HG03442 (cell line): Measurements from ENCODE around the gene PNPT1.
A peak's percentile ranks its signal among the peaks of the same experiment; 100 is the strongest.

Experiments used
- ATAC-seq: cut with Tn5 transposase; IDR thresholded peaks from one replicate; pipeline ENCODE4 v1.9.1; 2021; ENCODE audit warnings: mild to moderate bottlenecking, moderate library complexity; ENCODE audit not compliant: unreplicated experiment

Gene PNPT1

DNA sequence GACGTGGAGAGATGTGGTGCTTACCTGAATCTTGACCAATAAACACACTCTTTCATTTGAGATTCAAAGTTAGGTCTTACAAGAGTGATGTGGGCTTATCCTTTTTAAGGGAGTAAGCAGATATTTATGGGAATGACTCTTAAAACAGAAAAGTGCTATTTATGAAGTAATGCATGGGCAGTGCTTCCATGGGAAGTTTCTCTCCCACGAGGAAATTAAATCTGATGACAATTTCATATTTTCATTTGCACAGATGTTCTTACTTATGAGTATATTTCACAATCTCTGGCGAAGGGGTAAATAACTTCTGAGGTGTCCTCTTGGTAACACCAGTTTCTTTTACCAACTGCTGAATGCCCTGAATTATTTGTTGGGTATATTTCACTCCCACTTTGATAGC lies 21.0 kb downstream of the PNPT1 start:
- no peak for ATAC-seq

DNA sequence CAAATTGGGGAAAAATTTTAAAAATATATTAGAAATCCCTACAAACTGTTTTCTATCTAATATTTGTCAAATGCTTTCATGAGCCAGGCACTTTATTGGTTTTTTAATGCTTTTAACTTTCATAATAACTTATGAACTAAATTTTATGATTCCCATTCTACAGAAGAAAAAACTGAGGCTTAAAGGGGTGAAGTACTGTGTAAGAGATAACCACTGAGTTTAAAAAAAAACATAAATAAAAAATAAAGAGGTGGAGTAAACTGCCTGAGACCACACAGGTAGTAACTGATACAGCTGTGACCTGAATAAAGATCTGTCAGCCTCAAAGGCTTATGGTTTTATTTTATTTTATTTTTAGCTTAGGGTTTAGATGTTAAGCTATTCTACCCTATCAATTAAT lies 24.7 kb downstream of the PNPT1 start:
- ATAC-seq, result no peak

- ATAC-seq, result no peak
These were observed 40.4 kb downstream of the PNPT1 start for GRCh38 chr2:55653255-55653654.

- no peak for ATAC-seq
These were observed 44.4 kb downstream of the PNPT1 start for GRCh38 chr2:55649211-55649610.

DNA sequence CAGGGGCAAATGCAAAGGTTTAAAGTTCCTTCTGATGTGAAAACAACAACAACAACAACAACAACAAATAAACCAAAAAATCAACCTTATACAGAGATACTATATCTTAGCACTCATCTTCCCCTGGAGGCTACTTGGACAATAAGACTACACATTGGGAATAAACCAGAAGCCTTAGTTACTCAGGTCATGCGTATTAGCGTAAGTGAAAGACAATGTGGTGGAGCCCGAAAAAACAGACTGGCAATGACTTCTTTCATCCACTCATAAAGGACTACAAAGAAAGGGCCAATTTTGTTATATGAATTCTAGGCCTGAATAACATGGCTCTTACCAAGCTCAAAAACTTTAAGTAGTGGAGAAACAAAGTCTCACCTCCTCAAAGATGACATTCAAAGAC lies 56.8 kb downstream of the PNPT1 start:
- ATAC-seq, result no peak

DNA sequence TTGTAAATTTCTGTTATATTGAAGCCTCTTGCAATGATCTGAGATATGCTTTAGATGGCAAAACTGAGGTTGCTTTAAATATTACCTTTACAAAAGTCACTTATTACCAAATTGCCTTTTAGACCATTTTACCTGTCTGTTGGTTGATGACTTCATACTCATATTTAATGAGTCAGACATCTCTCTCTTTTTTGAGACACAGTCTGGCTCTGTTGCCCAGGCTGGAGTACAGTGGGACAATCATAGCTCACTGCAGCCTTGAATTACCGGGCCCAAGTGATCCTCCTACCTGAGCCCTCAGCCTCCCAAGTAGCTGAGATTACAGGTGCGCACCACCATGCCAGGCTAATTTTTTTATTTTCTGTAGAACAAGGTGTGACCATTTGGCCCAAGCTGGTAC lies 64.7 kb downstream of the PNPT1 start:
- ATAC-seq, result no peak

DNA sequence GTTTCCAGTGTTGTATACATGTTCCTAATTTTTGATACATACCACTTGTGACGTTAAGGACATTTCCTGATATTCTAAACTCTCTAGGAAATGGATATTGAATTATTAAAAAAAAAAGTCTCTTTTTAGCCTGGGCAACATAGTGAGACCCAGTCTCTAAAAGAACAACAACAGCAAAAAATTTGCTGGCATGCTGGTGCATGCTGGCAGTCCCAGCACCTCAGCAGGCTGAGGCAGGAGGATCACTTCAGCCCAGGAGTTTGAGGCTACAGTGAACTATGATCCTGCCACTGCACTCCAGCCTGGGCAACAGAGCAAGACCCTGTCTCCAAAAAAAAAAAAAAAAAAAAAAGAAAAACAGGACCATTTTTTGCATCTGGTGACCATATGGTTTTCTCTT lies 65.7 kb downstream of the PNPT1 start:
- ATAC-seq, result no peak

DNA sequence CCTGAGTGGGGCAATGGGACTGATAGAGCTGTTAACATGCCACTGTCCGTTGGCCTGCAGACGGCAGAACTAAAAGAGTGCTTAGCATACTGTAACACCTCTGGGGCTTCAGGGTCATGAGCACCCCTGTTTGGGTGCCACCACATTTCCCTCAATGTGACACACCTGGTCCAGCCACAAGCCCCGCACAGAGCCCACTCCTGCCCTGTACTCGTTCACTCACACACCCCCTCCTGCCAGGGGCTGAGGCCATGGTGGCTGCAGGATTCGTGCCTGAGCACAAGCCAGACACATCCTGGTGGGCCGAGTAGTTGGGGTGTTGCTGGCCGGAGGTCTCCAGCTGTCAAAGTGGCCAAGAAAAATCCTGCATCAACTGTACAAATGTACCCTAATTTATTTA lies 71.8 kb downstream of the PNPT1 start:
- no peak for ATAC-seq

DNA sequence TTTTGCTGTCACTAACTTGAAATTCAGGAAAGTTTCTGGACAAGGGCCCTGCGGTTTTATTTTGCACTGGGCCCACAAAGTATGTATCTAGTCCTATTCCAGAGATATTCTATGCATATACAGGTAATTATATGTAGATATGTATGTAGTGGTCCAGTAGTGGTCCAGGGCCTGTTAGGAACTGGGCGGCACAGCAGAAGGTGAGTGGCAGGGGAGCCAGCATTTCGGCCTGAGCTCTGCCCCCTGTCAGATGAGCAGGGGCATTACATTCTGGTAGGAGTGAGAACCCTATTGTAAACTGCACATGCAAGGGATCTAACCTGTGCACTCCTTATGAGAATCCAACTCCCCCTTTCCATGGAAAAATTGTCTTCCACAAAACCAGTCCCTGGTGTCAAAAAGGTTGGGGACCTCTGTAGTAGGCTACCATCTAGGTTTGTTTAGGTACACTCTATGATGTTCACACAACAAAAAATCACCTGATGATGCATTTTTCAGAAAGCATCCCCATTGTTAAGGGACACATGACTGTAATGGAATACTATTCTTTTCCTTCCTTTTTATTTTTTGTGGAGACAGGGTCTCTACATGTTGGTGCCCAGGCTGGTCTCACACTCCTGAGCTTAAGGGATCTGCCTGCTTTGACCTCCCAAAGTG lies 73.4 kb downstream of the PNPT1 start:
- no peak for ATAC-seq

DNA sequence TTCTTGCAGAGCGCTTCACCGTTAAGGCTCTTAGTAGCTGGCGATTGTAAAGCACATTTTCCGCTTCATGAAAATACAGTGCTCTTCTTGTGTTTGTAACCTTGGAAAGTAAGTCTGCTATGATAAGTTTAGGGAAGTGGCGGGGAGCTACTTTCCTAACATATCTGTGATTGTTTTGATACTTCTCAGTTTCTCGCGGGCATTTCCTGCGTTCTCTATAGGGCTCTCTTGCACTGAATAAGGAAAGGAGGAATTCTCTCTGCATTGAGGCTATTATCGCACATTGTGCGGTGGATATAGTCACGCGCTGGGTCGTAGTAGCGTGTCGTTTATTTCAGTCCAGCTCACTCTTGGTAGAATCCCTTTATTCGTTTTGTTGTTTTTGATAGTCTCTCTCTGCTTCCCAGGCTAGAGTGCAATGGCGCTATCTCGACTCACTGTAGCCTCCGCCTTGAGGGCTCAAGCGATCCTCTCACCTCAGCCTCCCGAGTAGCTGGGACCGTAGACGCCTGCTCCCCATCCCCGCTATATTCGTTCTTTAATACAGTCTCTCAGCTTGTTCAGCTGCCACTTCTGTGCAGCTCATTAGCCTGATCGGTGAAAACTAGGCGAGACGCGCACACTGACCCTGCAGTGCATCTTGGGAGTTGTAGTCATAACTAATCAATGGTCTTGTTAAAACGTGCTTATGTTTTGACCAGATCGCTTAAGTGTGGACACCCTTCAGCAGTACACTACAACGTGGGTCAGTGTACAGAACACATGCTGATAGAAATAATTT lies 75.2 kb downstream of the PNPT1 start:
- peak; percentile 31 for ATAC-seq

DNA sequence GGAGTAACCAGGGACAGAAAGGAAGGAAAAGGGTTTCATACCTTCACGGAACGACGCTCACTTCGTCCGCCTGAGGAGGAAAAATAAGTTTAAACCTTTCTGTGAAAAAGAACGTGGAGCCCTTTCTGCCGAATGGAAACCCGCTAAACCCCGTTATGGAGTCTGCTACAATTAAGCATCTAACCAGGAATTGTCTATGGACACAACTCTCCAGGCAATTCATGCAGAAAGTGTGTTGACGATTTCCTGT lies 75.7 kb downstream of the PNPT1 start:
- no peak for ATAC-seq

- ATAC-seq, result peak; percentile 84
These were observed 76.2 kb downstream of the PNPT1 start, which contains the start of gene PPP4R3B for GRCh38 chr2:55617175-55618024. Gene PPP4R3B, minus strand, starts transcription at chr2:55617622. Its CDS starts 337 bp downstream, at chr2:55617285.

DNA sequence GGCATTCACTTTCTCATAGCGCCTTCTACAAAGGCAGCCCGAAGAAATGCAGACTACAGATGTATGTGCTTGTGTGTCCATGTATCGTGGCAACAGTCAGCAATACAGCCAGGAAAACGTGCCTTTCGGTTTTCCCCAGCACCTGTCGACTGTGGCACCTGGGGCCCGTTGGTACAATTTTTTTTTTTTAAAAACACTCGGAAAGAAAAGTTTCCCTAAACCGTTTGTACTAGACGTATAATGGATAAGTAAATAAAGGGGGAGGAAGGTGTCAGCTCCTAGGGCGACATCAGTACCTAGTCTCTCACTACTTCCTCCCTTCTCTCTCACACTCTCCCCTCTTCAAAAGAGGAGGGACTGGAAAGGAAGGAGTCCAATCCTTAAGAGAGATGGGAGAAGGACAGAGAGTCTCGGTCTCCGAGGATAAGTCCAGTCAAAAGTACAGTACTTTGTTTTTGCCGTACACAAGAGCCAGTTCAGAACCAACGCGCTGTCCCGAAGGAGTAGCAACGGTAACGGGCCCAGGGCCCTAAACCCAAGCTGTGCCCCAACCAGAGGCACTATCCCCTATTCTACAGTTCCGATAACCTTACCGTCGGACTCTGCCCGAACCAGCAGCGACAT lies 77.0 kb downstream of the PNPT1 start:
- ATAC-seq, result peak; percentile 12

GRCh38 chr2:55611997-55612396 lies 81.6 kb downstream of the PNPT1 start:
- ATAC-seq, result no peak

DNA sequence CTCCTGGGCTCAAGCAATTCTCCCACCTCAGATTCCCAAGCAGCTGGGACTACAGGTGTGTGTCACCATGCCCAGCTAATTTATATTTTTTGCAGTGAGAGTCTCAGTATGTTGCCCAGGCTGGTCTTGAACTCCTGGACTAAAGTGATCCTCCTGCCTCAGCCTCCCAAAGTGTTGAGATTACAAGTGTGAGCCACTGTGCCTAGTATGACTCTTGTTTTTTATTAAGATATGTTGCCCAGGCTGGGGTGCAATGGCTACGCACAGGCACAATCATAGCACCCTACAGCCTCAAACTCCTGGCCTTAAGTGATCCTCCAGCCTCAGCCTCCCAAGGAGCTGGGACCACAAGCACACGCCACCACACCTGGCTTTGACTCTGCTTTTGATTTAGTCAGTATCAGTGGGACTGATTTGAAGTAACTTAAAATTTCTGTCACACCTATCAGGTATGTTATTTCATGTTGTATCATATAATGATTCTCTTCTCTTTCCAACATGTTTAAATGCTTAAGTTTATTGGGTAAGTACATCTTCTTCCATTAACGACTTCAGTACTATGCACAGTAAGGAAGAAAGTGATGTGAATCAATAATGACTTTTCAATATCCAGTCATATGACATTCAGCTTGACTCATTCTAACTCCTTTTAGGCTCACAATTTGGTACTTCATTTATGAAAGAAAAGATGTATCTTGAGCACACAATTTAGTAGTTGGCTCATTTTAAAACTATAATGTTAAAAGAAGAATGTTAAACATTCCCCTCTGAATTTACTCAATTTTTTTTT lies 82.5 kb downstream of the PNPT1 start:
- no peak for ATAC-seq

DNA sequence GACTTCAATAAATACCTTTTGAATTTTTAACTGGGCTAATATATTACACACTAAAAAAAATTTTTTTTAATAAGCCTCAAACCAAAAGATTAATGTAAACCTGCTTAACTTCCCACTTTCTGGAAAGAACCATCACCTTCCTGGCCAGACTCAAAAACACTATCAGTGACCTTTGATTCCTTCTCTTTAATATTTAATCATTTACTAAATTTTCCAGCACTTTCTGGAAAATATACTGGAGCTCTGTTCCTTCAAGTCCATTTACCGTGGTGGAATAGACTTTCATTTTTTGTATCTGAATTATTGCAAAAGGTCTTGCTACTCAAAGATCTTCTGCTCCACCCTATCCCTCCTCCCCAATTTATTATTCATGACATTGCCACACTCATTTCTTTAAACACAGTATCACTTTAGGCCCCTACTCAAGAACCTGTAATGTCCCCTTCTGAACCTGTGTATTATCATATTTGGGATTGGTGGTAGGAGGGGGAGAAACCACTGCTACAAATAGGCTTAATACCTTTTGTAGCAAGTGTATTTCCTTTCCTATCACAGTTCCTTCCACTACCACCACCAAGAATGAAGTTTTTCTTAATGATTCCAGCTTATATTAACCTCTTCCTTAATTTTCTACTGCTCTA lies 83.6 kb downstream of the PNPT1 start:
- ATAC-seq, result no peak

GRCh38 chr2:55609193-55609794 lies 84.3 kb downstream of the PNPT1 start:
- ATAC-seq, result no peak

- ATAC-seq, result no peak
These were observed 85.9 kb downstream of the PNPT1 start for GRCh38 chr2:55607717-55608116.

DNA sequence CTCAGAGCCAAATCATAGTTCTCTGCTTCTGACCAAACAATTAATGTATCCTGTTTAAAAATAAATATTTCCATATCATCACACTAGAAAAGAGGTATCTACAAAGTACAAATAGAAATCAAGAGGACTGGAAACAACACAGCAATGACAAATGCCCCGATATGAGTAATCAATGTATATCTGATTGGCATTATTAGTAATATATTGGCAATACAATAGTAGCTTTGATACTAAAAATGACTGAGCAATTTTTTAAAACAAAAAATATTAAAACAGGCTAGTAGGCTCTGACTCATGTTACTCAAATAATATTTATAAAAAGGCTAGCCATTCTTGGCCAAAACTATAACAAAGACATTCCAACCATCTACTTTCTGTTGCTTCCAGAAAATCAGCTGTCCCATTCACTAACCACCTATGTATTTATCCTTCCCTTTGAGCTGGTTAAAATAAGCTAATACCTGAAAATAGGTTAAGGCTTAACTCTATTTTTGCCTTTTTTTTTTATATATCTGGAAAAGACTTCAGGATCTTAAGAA lies 89.5 kb downstream of the PNPT1 start:
- ATAC-seq, result no peak
